G401 (cell line): ENCODE measurements around the gene KIRREL3. TPM values are rescaled to one million over a fixed set of nuclear protein-coding genes. Genes with fewer than 3 reads are reported as not detected.
"Not testable (repeated sequence)": the region's sequence is repeated elsewhere in the genome, so short reads cannot be mapped to it uniquely, and the experiment has no call there.

Experiments
- DNase-seq: peaks from one replicate; pipeline ENCODE4 v3.0.0-alpha.2; 2015; ENCODE audit warnings: low spot score
- in situ Hi-C: cut with HindIII; loops from 2 replicates; pipeline ENCODE4 v1.10.0; 2016; ENCODE audit warnings: low sequenced_read_pairs, mixed read lengths
- total RNA-seq: library from RNA; depleted of rRNA; stranded (reverse); fragments of >200 nt; shearing (Covaris generic); gene quantifications from 2 replicates; pipeline ENCODE4 v1.2.3, GENCODE V29; 2014

The KIRREL3 gene
- total RNA-seq, 1 experiment from 2014 or later, result not detected

DNA sequence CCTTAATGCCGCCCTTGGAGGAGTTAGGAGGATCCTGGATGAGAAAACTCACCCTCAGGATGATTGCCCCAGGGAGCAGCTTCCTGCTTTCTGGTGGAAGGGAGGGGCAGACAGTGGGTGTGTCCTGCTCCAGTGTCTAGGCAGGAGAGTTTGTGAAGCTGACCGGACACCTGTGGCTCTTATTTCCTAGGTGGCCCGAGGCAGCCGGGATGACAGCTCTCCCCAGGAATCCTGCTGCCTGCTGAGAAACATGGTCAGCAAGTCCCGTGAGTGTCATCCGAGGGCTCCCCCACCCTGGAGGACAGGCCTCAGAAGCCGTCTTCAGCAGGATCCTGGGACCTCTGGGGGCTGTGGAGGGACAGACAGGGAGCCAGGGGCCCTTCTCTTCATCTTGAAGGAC, 594.7 kb downstream of the KIRREL3 start:
- DNase-seq, result no peak
- in situ Hi-C loops, result no loop called here

DNA sequence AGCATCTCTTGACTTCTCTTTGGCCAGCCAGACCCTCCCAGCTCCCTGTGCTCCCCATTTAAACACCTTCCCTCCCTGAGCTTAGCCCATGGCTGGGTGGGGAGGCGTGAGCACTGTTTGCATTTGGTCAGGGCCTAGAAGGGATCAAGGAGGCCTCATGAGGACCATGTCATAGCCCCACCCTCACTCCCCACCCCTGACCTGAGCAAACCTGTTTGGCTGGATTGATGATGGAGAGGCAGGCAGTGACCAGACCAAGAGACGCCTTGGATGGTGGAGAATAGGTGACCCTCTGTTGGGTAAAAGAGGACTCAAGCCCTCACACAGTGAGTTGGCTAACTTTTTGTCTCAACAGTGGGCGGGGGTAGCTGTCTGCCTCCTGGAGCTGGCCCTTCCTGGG, 595.2 kb downstream of the KIRREL3 start:
- DNase-seq, result no peak
- in situ Hi-C loops, result no loop called here

DNA sequence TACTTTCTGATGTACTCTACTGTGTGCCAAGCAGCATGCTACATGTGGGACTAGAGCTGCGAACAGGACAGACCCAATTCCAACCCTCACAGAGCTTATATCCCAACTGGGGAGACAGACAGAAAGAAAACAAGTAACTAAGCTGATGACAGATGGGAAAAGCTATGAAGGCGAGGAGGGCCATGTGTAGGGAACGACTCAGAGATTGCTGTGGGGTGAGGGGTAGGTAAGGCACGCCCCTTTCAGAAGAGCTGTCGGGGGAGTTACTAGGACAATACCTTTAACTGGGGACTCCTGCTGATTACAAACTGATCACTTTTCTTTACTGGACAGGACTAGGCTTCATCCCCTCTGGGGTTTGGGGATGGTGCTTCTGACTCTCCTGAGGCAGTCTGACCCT, 596.2 kb downstream of the KIRREL3 start:
- in situ Hi-C loops, result no loop called here
- DNase-seq, result no peak

DNA sequence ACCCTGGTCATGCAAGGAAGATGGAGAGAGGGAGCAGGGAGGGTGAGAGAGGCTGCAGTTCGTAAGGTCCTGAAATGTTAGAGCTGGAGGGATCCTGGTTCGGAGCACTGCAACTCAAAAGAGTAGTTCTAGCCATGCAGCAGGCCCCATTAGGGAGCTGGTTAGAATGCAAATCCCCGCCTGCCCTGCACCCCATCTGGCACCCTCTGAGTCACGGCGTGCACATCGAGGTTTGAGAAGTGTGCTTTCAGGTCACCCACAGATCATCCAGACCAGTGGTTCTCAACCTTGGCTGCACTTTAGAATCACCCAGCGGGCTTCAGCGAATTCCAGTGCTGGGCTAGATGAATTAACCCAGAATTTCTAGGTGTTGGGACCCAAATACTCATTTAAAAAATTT, 596.9 kb downstream of the KIRREL3 start:
- in situ Hi-C loops, result no loop called here
- no peak for DNase-seq

DNA sequence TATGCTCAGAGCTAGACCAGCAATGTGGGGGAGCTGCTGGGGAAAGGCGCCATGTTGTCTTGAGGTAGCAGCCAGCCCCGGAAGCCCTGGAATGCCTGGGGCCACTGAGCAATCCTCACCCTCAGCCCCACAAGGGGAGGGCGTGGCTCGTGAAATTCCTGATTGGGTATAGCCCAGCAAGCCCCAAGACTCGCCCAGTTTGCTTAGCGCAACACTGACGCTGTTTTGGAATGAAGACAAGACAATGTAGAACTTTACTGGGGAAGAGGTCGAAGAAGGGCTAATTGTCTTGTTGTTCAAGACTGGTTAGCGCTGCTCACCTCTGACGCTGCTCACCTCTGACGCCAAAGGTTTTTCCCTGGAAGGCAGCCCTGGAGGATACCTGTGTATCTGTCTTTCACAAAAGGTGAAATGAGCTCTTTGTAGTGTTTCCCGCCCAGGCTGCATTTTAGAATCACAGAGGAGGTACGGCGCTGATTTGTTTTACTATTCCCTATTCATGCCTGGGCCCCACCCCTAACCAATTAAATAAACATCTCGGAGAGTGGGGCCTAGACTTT, 597.5 kb downstream of the KIRREL3 start:
- no peak for DNase-seq
- in situ Hi-C loops, result no loop called here

DNA sequence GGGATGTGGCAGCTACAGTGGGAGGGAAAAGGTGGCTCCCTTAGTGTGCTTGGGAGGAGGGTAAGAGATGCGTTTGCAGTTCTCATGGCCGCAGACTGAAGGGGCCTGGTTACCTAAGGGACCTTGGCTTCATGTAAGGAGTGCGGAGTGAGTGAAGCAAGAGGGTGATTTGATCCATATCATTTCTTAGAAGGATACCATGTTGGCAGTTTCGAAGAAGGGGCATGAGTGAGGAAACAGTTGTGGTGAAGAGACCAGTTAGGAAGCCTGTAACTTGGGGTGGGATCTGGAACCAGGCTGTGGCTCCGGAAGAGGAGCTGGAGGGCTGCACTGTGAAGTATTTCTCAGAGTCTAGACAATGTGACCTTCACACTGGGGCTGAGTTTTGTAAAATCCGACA, 600.1 kb downstream of the KIRREL3 start:
- in situ Hi-C loops, result no loop called here
- DNase-seq, result no peak

DNA sequence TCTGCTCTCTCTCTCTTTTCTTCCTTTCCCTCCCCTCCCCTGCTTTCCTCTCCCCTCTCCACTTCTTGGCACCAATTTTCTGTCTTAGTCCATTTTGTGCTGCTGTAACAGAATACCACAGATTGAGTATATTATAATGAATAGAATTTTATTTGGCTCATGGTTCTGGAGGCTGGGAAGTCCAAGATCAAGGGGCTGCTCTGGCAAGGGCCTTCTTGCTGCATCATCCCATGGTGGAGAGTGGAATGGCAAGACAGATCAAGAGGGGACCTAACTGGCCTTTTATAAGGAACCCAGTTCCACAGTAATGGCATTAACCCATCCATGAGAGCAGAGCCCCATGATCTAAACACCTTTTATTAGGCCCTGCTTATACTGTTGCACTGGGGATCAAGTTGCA, 600.6 kb downstream of the KIRREL3 start:
- in situ Hi-C loops, result no loop called here
- DNase-seq, result no peak

DNA sequence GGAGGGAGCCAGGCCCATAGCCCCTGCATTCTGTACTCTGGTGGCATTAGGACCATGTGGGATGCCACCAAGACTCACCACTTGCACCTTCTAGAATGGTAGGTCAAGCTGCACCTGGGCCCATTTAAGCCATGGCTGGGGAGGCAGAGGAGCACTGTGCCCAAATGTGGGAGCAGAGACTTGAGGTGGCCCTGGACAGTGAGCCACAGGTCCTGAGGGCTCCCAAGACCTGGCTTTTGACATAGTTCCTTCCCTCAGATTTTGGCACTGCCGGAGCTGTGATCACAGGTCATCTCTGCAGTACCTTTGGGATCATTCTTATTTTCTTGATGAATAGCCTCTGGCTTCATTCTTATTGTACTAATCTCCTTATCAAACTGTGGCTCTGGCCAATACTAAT, 601.8 kb downstream of the KIRREL3 start:
- no peak for DNase-seq
- in situ Hi-C loops, result no loop called here

DNA sequence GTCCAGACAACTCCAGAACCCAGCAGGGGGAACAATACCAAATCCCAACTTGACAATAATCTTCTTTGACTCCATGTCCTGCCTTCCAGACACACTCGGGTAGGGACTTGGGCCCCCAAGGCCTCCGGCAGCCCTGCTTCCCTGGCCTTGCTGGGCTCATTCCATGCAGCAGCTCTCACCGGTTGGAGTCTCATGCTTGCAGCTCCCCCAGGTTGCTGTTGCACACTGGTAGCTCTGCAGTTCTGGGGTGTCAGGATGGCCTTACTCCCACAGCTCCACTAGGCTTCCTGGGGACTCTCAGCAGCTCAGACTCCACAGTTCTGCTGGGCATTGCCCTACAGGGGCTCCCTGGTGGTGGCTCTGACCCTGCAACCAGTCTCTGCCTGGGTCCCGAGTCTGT, 602.3 kb downstream of the KIRREL3 start:
- in situ Hi-C loops, result no loop called here

DNA sequence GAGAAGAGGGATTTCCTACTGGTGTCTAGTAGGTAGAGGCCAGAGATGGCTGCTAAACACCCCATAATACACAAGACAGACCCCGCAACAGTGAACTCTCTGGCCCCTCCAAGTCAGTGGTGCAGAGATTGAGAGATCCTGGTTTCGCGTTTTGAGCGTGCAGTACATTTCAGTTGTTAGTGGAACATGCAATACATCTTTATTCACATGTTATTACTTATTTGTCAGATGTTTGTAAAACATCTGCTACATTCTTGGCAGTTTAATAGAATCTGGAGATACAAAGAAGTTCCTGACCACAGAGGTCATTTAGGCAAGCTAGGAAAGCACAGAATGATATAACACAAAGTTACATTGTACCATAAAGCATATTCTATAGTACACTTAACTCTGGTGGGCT, 603.6 kb downstream of the KIRREL3 start:
- no peak for DNase-seq
- in situ Hi-C loops, result no loop called here

More for the DNA sequence above, 602.3 kb downstream of the KIRREL3 start:
- DNase-seq, result no peak

DNA sequence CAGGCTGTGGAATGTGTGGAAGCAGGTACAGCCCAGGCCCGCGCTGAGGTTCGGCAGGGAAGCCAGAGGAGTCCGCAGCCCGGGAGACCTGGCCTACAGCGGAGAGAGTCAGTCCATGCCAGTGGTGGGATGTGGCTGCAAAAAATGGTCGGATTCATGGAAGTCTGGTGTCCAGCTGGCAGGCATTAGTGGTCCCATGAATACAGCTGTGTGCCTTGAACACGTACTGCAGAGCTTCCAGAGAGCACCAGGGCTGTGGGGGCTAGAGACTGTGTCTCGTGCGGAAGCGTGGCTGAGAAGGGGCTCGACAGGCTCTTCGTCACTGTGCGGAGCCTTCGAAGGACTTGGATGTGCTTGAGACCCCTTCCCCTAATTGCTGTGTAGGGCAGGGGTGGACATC, 604.3 kb downstream of the KIRREL3 start:
- DNase-seq, in situ Hi-C loops: not testable (repeated sequence)

DNA sequence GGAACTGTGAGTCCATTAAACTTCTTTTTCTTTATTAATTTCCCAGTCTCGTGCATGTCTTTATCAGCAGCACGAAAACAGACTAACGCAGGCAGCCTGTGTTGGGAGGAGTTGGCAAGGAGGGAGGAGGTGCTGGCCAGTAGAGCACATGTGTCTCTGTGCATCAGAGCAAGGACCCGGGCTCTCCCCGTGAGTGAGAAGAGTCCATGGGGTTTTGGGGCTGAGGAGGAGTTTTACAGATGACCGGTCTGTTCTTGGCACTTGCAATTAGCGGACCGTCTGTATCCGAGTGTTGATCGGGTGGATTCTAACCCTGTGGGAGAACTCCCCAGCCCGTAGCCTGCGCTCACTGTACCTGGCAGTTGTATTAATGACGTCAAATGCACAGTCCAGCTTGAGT, 604.8 kb downstream of the KIRREL3 start:
- DNase-seq, in situ Hi-C loops: not testable (repeated sequence)

DNA sequence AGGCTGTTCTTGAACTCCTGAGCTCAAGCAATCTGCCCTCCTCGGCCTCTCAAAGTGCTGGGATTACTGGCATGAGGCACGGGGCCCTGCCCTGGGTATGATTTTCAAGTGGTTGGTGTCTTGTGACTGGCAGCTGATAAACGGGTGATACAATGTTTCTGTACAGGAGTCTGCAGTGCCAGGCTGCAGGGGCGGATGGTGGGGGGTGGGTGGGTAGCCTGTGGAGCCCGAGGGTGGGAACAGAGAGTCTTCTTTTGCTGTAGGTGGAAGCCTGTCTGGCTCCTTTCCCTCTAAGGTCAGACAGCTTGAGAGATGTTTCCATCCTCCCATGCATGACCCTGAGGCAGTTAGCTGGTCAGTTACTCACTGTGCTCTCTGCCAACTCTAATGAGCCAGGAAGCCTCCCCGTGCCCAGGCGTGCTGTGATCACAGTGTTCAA, 605.9 kb downstream of the KIRREL3 start:
- in situ Hi-C loops, DNase-seq: not testable (repeated sequence)

DNA sequence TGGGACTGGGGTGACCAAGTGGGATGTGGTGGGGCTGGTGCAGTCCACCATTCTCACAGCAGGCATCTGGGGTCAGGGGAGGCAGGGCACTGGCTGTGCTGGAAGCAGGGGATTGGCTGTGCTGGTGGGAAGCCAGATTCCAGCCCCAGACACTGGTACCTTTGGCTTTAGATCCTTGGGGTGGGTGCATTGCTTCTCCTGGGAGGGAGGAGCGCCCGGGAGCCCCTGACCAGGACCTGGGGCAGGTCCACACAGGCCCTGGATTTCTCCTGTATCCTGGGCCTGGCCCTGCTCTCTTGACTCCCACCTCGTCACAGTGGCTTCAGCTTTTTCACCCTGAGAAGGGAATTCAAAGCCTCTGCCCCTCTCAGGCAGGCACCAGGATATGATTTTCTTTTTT, 606.5 kb downstream of the KIRREL3 start:
- in situ Hi-C loops, result no loop called here
- no peak for DNase-seq

DNA sequence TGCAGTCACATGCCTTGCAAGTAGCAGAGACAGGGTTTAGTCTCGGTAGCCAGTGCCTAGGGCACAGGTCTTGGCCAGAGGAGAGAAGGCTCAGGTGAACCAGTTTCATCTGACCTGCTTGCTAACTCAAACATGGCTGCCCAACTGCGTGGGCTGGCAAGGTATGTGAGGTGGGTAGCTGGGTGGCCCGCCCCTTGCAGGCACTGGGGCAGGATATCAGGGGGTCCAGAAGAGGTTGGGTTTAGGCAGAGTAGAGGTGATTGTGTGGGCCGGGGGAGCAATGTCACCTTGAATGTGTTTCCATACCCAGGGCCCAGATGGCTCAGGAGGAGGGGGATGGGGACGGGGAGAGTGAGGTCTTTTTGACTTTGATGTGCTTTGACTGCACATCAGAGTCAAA, 607.4 kb downstream of the KIRREL3 start:
- DNase-seq, result no peak
- in situ Hi-C loops, result no loop called here

DNA sequence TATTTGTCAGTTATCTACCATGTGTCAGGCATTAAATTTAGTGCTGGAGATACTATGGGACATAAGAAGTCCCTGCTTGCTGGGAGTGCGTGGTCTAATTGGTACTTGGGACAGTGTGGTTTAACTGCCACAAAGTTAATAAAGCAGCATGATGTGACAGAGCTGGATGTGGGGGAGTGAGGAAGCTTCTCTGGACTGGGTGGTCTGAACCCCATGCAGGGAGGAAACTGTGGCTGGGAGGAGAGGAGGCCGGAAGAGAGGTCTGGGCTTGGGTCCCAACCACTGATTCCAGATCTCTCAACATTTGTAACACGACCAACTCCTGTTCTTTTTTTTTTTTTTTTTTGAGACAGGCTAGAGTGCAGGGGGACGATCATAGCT, 607.9 kb downstream of the KIRREL3 start:
- in situ Hi-C loops, result no loop called here
- no peak for DNase-seq

DNA sequence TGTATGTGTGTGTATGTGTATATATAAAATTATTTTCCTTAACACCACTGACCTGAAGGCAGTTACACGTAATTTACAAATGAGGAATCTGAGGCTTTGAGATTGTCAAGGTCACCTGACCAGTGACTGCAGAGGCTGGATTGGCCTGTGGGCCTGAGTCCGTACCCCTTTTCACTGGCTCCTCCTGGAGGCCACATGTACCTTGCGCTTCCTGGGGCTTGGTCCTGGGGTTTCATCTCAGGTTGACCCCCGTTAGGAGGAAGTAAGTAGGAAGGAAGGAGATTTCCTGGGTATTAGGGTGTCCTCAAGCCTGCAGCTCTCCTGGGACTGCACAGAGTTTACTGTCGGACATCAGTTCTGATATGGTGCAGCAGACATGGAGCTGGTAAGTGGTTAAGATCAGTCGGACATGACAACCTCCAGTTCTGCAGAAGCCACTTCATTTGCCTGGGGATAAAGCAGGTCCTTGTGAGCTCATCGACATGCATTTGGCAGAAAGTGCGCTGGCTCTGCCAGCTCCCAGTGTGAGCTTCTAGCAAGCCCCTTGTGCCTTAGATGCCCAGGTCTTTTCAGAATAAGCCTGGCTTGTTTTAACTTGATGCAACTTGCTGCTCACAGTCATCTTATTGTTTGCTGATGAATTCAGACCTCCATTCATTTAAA, 608.5 kb downstream of the KIRREL3 start:
- in situ Hi-C loops, result no loop called here
- peak; percentile 27 for DNase-seq

DNA sequence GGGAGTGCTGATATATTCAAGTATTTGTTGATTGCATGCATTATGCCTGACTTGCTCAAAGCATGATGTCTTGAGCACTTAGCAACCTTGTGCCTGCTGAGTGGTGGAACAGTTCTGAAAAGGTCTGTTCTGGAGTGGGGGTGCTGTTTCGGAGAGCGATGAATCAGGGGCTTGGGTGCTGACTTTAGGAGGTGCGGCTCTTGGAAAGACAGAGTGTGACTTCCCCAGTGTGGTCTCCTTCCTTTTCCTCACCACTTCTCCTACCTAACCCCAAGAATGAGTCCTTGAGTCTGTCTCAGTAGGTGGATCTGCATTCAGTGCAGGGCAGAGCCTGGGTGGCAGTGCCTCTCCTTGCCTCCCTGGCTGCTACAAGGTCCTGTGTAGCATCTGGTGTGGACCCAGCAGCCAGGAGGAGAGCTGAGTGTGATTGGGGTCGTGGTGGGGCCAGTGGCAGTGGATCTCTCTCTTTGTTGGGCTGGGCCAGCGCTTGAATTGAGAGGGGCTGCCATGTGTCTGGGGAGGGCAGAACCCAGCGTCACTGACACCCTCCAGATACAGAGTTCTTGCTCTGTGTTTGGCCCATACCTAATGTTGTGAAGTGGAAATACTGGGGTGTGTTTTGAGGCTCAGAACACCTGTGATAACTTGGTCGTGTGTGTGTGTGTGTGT, 609.1 kb downstream of the KIRREL3 start:
- in situ Hi-C loops, result no loop called here
- DNase-seq, result no peak

DNA sequence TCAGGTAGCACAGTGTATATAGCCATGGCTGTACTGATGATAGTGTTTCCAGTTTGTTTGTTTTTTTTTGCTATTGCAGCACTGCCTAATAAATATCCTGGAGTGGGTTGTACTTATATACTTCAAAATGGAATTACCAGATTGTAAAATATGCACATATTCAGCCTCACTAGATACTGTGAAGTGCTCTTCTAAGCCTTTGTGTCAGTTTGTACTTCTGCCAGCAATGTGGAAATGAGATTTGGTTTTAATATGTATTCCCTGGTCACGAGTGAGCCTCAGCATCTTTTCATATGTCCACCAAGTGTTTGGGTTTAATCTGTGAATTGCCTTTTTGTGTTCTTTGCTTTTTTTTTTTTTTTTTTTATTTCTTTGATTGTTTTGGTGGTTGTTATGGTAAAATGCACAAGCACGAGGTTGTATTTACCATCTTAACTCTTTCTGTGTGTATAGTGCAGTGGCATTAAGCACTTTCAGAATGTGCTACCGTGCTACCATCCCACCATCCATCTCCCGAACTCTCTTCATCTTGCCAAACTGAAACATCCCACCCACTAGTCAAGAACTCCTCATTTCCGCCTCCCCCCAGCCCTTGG, 610.2 kb downstream of the KIRREL3 start:
- DNase-seq, result no peak
- in situ Hi-C loops, result no loop called here

DNA sequence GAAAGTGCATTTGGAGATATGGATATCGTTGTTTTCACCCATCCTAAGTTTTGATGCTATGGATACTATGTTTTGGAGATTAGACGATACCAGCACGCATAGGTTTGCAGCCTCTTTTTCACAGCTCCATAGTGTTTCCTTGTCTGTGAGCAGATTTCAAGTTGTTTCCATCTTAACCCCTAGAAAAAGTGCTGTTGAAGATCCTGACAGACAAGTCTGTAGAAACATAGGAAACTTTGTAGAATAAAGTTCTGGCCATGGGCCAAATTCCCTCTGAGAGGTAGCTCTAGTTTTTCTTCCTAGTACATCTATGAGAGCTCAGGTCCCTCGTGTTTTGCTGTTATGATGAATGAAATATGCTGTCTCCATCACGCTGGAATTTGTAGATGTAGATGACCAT, 612.7 kb downstream of the KIRREL3 start:
- peak; percentile 5 for DNase-seq
- in situ Hi-C loops, result no loop called here
